HCT116 (cell line): Measurements from ENCODE around the gene KIAA0319L. TPM values are rescaled to one million over a fixed set of nuclear protein-coding genes. Genes with fewer than 3 reads are reported as not detected.

Experiments
- ATAC-seq: fragments of 200-7000 bp; cut with Tn5 transposase; 2 replicates; pipeline ENCODE4 v1.9.1; 2020; ENCODE audit warnings: mild to moderate bottlenecking, moderate library complexity
- BruUV-seq: library from RNA; stranded (reverse); fragments of 400-500 nt; replicated peaks from 2 replicates; lab custom pipeline; 2021; lab: Mats Ljungman, UMichigan
- CTCF ChIA-PET: fragments of 300-600 bp; sonication (Branson Sonifier 250); formaldehyde crosslinking; loops from one replicate; lab custom pipeline; 2021; ENCODE audit warnings: antibody characterized with exemption; lab: Charles Lee
- POLR2A ChIA-PET: fragments of 300-600, 350-600 bp; sonication (Branson Sonifier 250); formaldehyde crosslinking; loops from one replicate; lab custom pipeline; 2021; ENCODE audit warnings: antibody characterized with exemption; lab: Charles Lee
- RAD21 ChIA-PET, 2 experiments: fragments of 300-600 bp; sonication (Branson Sonifier 250); formaldehyde crosslinking; loops; one replicate each; lab custom pipeline; 2023; ENCODE audit warnings: low total read pairs in 2 of 2; ENCODE audit not compliant: uncharacterized antibody in 2 of 2, unreplicated experiment in 2 of 2, low non-redundant PET in 1 of 2; lab: Charles Lee
- DNase-seq: peaks from one replicate; pipeline ENCODE4 v3.0.0-alpha.2; 2010; ENCODE audit warnings: low read depth, low spot score
- H2AFZ ChIP-seq: fragments of 200-600 bp; shearing (Covaris generic), sonication (generic); 2 replicates; pipeline ENCODE4 v1.6.1; 2017; ENCODE audit warnings: low read depth, mixed run types, mixed read lengths, antibody characterized with exemption, low read length; ENCODE audit not compliant: poor library complexity, severe bottlenecking
- H3K27ac ChIP-seq: 2 replicates; pipeline ENCODE4 v1.5.1; 2012; ENCODE audit warnings: low read depth, low read length
- H3K27me3 ChIP-seq: fragments of 200-600 bp; sonication (generic); 2 replicates; pipeline ENCODE4 v1.6.1; 2016; ENCODE audit warnings: mixed run types, low read length, mixed read lengths; ENCODE audit not compliant: insufficient read depth
- H3K36me3 ChIP-seq, 2 experiments: fragments of 200-500 bp in 1 of 2; fragments of 200-600 bp in 1 of 2; sonication (Bioruptor generic) in 1 of 2; sonication (generic) in 1 of 2; 2 replicates each; pipeline versions ENCODE4 v1.5.1 to v1.6.1; 2014 to 2016; ENCODE audit warnings: low read length in 2 of 2, inconsistent platforms in 1 of 2, mixed read lengths in 1 of 2, mixed run types in 1 of 2; ENCODE audit not compliant: insufficient read depth in 2 of 2, control insufficient read depth in 1 of 2
- H3K4me1 ChIP-seq, 2 experiments: fragments of 200-600 bp in 1 of 2; sonication (generic) in 1 of 2; 2 replicates each; pipeline versions ENCODE4 v1.5.1 to v1.6.1; 2012 to 2017; ENCODE audit warnings: low read length in 2 of 2, inconsistent platforms in 1 of 2, mild to moderate bottlenecking in 1 of 2, mixed read lengths in 1 of 2, mixed run types in 1 of 2, moderate library complexity in 1 of 2; ENCODE audit not compliant: insufficient read depth in 2 of 2, control insufficient read depth in 1 of 2
- H3K4me2 ChIP-seq: fragments of 200-600 bp; sonication (generic); 2 replicates; pipeline ENCODE4 v1.6.1; 2017; ENCODE audit warnings: mixed run types, low read length, mixed read lengths
- H3K4me3 ChIP-seq, 2 experiments: fragments of 200-600 bp in 1 of 2; sonication (generic) in 1 of 2; replicated peaks in 1 of 2; 2 replicates each; pipeline ENCODE4 v1.5.1; 2011 to 2016; ENCODE audit warnings: low read length in 2 of 2, control low read depth in 1 of 2, low read depth in 1 of 2, mild to moderate bottlenecking in 1 of 2, mixed read lengths in 1 of 2, mixed run types in 1 of 2
- H3K79me2 ChIP-seq: fragments of 200-600 bp; sonication (generic); 2 replicates; pipeline ENCODE4 v1.6.1; 2017; ENCODE audit warnings: mild to moderate bottlenecking, mixed run types, low read length, moderate library complexity, mixed read lengths; ENCODE audit not compliant: insufficient read depth
- H3K9ac ChIP-seq: fragments of 200-600 bp; sonication (generic); 2 replicates; pipeline ENCODE4 v1.6.1; 2016; ENCODE audit warnings: low read length, mixed read lengths
- H3K9me2 ChIP-seq: fragments of 200-600 bp; sonication (generic), shearing (Covaris generic); 2 replicates; pipeline ENCODE4 v1.6.1; 2017; ENCODE audit warnings: mixed run types, mild to moderate bottlenecking, moderate library complexity; ENCODE audit not compliant: insufficient read depth
- H3K9me3 ChIP-seq, 2 experiments: fragments of 200-500 bp in 1 of 2; fragments of 200-600 bp in 1 of 2; sonication (Bioruptor generic) in 1 of 2; sonication (generic) in 1 of 2; 2 replicates each; pipeline ENCODE4 v1.6.1; 2014 to 2017; ENCODE audit warnings: low read length in 2 of 2, mixed read lengths in 2 of 2, inconsistent platforms in 1 of 2, low read depth in 1 of 2, mild to moderate bottlenecking in 1 of 2, mixed run types in 1 of 2, moderate library complexity in 1 of 2; ENCODE audit not compliant: control insufficient read depth in 1 of 2, insufficient read depth in 1 of 2
- H4K20me1 ChIP-seq: fragments of 200-600 bp; sonication (generic), shearing (Covaris generic); 2 replicates; pipeline ENCODE4 v1.6.1; 2017; ENCODE audit warnings: mixed run types, mild to moderate bottlenecking, moderate library complexity; ENCODE audit not compliant: insufficient read depth
- POLR2AphosphoS5 ChIP-seq: IDR thresholded peaks from 2 replicates; pipeline ENCODE4 v1.6.1; 2011; ENCODE audit warnings: mild to moderate bottlenecking, low read depth, low read length, moderate library complexity
- YY1 ChIP-seq: IDR thresholded peaks from 2 replicates; pipeline ENCODE4 v1.6.1; 2011; ENCODE audit warnings: low read length, low read depth, moderate library complexity, mild to moderate bottlenecking; ENCODE audit not compliant: insufficient replicate concordance; ENCODE audit errors: extremely low read depth
- intact Hi-C: fragments of 100-400 bp; cut with micrococcal nuclease; formaldehyde crosslinking; loops from 2 replicates; pipeline ENCODE4 v1.10.0; 2022
- total RNA-seq: library from RNA; stranded (reverse); gene quantifications from one replicate; pipeline ENCODE4 v1.2.1, GENCODE V29; 2021; ENCODE audit not compliant: unreplicated experiment

Gene KIAA0319L
- total RNA-seq, 1 experiment from 2014 or later, result 35.6 TPM

GRCh38 chr1:35386290-35386689 lies 170.9 kb downstream of the KIAA0319L start:
- Histone ChIP-seq H3K9me2 (no peaks in the 10 kb centered on the region), H4K20me1 (no peaks in the 10 kb centered on the region), H3K4me2 (no peak overlapping the region), H3K4me3 (no peak overlapping the region), H2AFZ (no peak overlapping the region), H3K36me3 (peaks cover 4 to 11% of the 10 kb centered on the region in 2 experiments; a peak in 2 of 4 replicates), H3K79me2 (no peaks in the 10 kb centered on the region), H3K27me3 (no peaks in the 10 kb centered on the region), H3K4me1 (no peaks in the 10 kb centered on the region), H3K9ac (no peak overlapping the region), H3K27ac (no peak overlapping the region), H3K9me3 (no peaks in the 10 kb centered on the region)
- RAD21 ChIA-PET, result no interaction called here
- no peak for TF ChIP-seq YY1
- TF ChIP-seq POLR2AphosphoS5, result no peak
- DNase-seq (no peak), ATAC-seq (no peak)
- no TSS peak for BruUV-seq
- CTCF ChIA-PET, result no interaction called here
- POLR2A ChIA-PET, result no interaction called here
- intact Hi-C loops, result no loop called here

Other genes with a start within 250 kb of the KIAA0319L start
- gene NCDN, start 396 bp upstream of the KIAA0319L start, total RNA-seq, result 24.5 TPM
- gene TFAP2E, start 15.9 kb upstream of the KIAA0319L start, total RNA-seq, result 6.1 TPM
- gene PSMB2, start 84.1 kb upstream of the KIAA0319L start, total RNA-seq, result 122 TPM
- gene C1orf216, start 161.5 kb upstream of the KIAA0319L start, total RNA-seq, result 13.9 TPM
- gene CLSPN, start 212.6 kb upstream of the KIAA0319L start, total RNA-seq, result 35.2 TPM